Natural killer cell treated with Interleukin-12 subunit alpha and Interleukin-12 subunit beta and Interleukin-15 and Interleukin-18, amount 100 ng/mL, for 72 hours (primary cell): ENCODE results near the gene SERPINE3. TPM values are rescaled to one million over a fixed set of nuclear protein-coding genes. Genes with fewer than 3 reads are reported as not detected.

ENCODE experiments used
- ATAC-seq, 2 donors: fragments of 150-1000 bp; cut with Tn5 transposase in 1 of 2; sonication (Bioruptor Pico), chemical (Tn5 transposase) in 1 of 2; 2 replicates each; pipeline ENCODE4 v1.10.0; 2021
- DNase-seq: peaks from one replicate; pipeline ENCODE4 v3.0.0; 2022; ENCODE audit warnings: low spot score
- H3K27ac Mint-ChIP-seq, 2 donors: 1 replicate in 1 of 2; 2 replicates in 1 of 2; pipeline ENCODE4 v1.8.0; 2022; ENCODE audit warnings: mixed read lengths in 2 of 2, mild to moderate bottlenecking in 1 of 2, moderate library complexity in 1 of 2
- H3K27me3 Mint-ChIP-seq, 2 donors: 1 replicate in 1 of 2; 2 replicates in 1 of 2; pipeline ENCODE4 v1.8.0; 2022; ENCODE audit warnings: mixed read lengths in 2 of 2
- H3K36me3 Mint-ChIP-seq: one replicate; pipeline ENCODE4 v1.8.0; 2022; ENCODE audit warnings: mixed read lengths
- H3K4me1 Mint-ChIP-seq, 2 donors: 1 replicate in 1 of 2; 2 replicates in 1 of 2; pipeline ENCODE4 v1.8.0; 2022; ENCODE audit warnings: low read depth in 2 of 2, mixed read lengths in 2 of 2, mild to moderate bottlenecking in 1 of 2
- H3K4me3 Mint-ChIP-seq: one replicate; pipeline ENCODE4 v1.8.0; 2022; ENCODE audit warnings: mixed read lengths
- H3K9me3 Mint-ChIP-seq: 2 replicates; pipeline ENCODE4 v1.8.0; 2022; ENCODE audit warnings: mixed read lengths
- total RNA-seq, 2 donors: library from RNA; stranded (reverse); gene quantifications; one replicate each; pipeline ENCODE4 v1.2.3, GENCODE V29; 2022

The SERPINE3 gene
- not detected for total RNA-seq

DNA sequence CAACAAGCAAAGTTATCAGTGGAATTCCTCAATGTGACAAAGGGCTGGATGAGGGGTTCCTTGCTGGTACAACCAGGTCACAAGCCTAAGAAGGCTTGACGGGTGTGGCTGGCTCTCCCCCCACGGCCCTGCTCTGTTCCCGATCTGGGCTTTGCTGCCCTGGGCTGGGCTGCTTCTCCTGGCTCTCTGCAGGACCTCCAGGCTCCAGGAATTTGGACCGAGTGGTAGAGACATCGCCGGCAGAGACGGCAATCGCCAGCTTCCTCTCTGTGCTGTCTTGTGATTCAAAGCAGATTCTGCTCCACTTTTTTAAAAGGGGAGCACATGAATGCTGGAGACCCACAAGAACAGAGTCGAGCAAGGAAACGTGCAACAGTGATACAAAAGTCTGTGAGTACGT, at the start of gene SERPINE3:
SERPINE3 (plus strand) TSS at position 338 of the 400 bp plus-strand sequence. CDS start 1,401 bp downstream, outside the sequence.
- DNase-seq, result no peak
- Mint-ChIP-seq H3K9me3 (no peaks in the 10 kb centered on the region), H3K27ac (no peak within 1 kb of the TSS), H3K4me3 (no peak within 1 kb of the TSS), H3K4me1 (no peaks in the 10 kb centered on the region), H3K27me3 (no peaks in the 10 kb centered on the region), H3K36me3 (no peaks in the 10 kb centered on the region)
- ATAC-seq, result peak in 1 of 2 donors; percentile 22

DNA sequence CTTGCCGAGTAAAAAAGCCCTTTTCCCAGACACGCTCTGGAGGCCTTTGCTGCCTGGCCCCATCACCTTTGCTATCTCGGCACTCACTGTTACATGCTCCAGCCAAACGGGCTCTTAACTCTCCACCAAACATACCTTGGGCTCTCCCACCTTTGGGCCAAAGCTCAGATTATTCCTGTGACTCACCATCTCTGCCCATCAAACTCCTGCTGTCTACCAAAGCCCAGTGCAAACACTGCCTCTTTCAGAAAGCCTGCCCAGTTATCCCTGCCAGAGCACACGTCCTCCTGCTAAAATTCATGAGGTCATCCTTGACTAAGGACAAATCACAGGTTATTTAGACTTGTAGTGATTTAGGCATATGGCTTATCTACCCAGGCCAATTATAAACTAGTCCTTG, 48.1 kb upstream of the SERPINE3 start:
- DNase-seq (no peak), ATAC-seq (no peak)
- Mint-ChIP-seq H3K4me1 (no peaks in the 10 kb centered on the region), H3K9me3 (no peaks in the 10 kb centered on the region), H3K27me3 (peaks cover 0 to 2% of the 10 kb centered on the region in 2 donors), H3K4me3 (no peak overlapping the region), H3K27ac (no peak overlapping the region), H3K36me3 (no peaks in the 10 kb centered on the region)

DNA sequence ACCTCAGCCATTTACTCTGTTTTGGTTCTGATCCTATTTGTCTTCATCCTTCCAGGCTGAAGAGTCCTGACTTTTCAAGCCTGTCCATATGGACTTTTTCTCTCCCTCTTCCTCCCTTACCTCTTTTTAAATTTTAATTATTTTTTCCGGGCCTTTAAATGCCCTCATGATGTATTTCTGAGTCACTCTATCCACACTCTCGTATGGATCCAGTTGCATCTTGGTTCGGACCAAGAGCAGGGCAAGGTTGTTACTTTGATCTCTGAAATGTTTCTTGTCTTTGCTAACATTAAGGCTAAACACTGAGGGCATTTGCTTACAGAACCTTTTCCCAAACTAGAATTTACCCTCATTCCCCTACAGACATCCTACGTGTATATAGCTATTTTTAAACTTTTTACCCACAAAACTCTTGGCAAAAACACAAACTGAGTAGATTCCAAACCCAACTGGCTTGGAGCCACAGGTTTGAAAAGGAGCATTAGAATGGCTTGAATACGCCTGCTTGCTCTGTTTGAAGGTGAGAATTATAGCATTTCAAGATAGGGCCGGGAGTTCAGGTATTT, 47.4 kb upstream of the SERPINE3 start:
- H3K36me3 Mint-ChIP-seq, result no peaks in the 10 kb centered on the region
- H3K4me3 Mint-ChIP-seq, result no peak overlapping the region
- DNase-seq (no peak), ATAC-seq (no peak)
- no peaks in the 10 kb centered on the region for H3K4me1 Mint-ChIP-seq
- no peak overlapping the region for H3K27ac Mint-ChIP-seq
- peaks cover 0 to 2% of the 10 kb centered on the region in 2 donors for H3K27me3 Mint-ChIP-seq
- no peaks in the 10 kb centered on the region for H3K9me3 Mint-ChIP-seq

DNA sequence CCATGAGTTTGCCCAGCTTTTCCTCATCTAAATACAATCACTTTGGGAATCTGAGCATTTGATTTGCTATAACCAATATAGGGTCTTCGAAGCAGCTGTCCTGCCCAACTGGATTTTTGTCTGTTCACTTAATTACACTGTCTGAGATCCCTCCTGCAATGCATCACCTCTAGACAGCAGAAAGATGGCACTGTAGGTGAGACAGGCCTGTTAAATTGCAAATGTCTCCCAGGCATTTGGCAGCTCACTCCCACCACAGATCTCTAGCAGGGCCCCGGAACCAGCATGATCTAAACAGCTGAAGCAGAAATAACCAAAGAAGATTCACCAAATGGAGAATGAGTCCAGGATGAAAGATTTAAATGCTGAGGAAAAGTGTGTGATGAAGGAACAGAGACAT, 41.9 kb upstream of the SERPINE3 start:
- Mint-ChIP-seq H3K9me3 (no peaks in the 10 kb centered on the region), H3K27me3 (peaks cover 0 to 5% of the 10 kb centered on the region in 2 donors), H3K4me3 (no peak overlapping the region)

DNA sequence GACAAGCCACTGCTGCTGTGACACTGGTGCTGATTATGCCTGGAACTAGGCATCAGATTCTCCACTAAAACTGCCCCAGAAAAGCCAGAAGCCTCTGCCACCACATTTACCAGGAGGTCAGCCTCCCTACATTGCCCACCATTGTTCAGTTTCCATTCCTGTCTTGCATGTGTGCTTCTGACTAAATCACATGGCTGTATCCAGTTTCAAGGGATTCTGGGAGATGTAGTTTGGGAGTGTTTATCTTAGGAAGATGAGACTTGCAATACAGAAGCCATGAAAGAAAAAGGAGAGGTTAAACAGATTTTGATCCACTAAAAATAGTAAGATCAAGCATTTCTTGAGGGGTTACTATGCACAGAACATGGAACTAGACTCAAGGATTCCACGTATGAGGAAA, 40.7 kb upstream of the SERPINE3 start:
- DNase-seq (no peak), ATAC-seq (no peak)
- H3K27ac Mint-ChIP-seq, result no peak overlapping the region
- H3K4me1 Mint-ChIP-seq, result no peaks in the 10 kb centered on the region
- no peak overlapping the region for H3K4me3 Mint-ChIP-seq
- peaks cover 0 to 3% of the 10 kb centered on the region in 2 donors for H3K27me3 Mint-ChIP-seq
- no peaks in the 10 kb centered on the region for H3K9me3 Mint-ChIP-seq
- H3K36me3 Mint-ChIP-seq, result no peaks in the 10 kb centered on the region

More for the DNA sequence above, 41.9 kb upstream of the SERPINE3 start:
- no peak for ATAC-seq
- no peaks in the 10 kb centered on the region for H3K4me1 Mint-ChIP-seq
- H3K36me3 Mint-ChIP-seq, result no peaks in the 10 kb centered on the region
- DNase-seq, result no peak
- H3K27ac Mint-ChIP-seq, result no peak overlapping the region

DNA sequence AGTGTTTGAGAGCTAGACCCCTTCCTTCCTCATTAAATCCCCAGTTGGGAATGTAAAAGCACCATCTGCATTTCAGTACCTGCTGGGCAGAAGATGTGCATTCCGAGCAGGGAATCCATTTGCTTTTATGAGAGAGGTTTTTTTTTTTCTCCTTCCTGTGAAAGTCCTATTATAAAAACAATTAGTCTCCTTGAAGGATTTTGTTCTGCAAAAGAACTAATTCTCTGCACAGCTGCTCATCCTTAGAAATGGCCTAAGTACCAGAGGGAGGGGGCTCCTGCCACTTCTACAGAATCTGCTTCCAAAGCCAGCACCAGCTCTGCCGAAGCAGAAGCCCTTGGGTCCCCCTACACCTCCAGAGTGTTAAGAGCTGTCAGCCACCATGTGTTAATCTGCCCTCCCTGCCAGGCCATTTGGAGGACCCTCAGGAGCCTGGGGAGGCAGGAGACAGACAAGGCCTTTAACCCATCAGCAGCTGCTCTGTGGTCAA, 36.4 kb upstream of the SERPINE3 start:
- ATAC-seq (no peak), DNase-seq (no peak)
- H3K27me3 Mint-ChIP-seq, result peaks cover 5 to 11% of the 10 kb centered on the region in 2 donors
- H3K4me3 Mint-ChIP-seq, result no peak overlapping the region
- H3K36me3 Mint-ChIP-seq, result no peaks in the 10 kb centered on the region
- H3K4me1 Mint-ChIP-seq, result no peaks in the 10 kb centered on the region
- H3K27ac Mint-ChIP-seq, result no peak overlapping the region
- H3K9me3 Mint-ChIP-seq, result no peaks in the 10 kb centered on the region

DNA sequence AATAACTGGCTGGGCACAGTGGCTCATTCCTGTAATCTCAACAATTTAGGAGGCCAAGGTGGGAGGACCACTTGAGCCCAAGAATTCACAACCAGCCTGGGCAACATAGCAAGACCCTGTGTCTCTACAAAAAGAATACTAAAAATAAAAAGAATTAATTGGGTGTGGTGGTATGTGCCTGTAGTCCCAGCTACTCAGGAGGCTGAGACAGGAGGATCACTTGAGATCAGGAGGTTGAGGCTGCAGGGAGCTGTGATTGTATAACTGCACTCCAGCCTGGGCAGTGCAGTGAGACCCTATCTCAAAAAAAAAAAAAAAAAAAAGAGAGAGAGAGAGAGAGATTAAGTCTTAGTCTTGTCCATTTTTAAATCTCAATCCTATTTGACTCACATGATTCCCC, 35.6 kb upstream of the SERPINE3 start:
- no peak for ATAC-seq
- Mint-ChIP-seq H3K4me3 (no peak overlapping the region), H3K4me1 (no peaks in the 10 kb centered on the region), H3K27me3 (peaks cover 5 to 11% of the 10 kb centered on the region in 2 donors), H3K9me3 (no peaks in the 10 kb centered on the region), H3K27ac (no peak overlapping the region), H3K36me3 (no peaks in the 10 kb centered on the region)
- no peak for DNase-seq

DNA sequence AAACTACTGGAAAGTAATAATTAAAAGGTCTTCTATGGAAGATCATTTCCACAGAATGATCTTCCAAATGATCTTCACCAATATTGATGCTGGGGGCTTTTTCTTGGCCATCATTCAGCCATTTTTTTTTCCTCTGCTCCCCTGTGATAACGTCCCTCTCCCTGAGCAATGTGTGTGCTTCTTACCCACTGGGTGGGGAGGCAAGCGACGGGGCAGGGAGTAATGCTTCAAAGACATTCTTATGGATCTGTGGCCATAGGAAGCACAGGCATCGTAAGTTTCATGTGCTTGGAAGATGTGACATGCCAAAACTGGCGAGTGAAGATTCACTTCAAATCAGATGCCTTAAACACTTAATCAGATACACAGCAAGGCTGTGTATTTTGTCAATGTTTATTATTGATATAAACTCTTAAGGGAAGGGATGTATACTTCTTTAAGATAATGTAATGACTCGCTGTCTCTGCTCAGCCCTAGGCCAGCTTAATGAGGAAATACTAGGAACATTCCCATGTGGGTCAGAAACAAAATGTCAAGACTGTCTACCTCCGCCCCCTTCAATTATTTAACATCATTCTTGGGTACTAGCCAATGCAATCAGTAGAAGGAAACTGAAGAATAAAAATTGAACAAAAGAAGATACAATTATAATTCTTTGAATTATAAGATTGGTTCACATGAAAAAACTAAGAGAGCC, 34.1 kb upstream of the SERPINE3 start:
- Mint-ChIP-seq H3K4me3 (no peak overlapping the region), H3K27me3 (peaks cover 4 to 11% of the 10 kb centered on the region in 2 donors), H3K4me1 (no peaks in the 10 kb centered on the region), H3K9me3 (no peaks in the 10 kb centered on the region), H3K36me3 (no peaks in the 10 kb centered on the region), H3K27ac (no peak overlapping the region)
- no peak for DNase-seq
- ATAC-seq, result no peak

DNA sequence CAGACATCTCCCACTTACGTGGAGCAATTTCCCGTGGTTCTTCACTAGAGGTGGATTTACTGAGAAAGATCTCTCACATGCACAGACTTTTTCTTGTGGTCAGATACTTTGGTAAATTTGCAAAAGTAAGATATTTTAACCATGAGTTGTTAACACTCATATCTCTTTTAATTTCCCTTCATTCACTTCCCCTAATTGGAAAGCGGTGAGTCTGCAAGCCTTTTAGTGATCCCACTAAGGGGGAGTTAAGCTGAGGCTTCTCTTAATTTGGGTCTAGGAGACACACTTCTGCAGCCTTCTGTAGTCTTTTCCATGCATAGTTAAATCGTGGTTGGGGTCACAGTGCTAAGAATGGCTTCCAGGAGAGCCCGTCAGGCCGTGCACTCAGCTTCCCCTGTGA, 30.7 kb upstream of the SERPINE3 start:
- no peaks in the 10 kb centered on the region for H3K9me3 Mint-ChIP-seq
- H3K4me3 Mint-ChIP-seq, result no peak overlapping the region
- no peaks in the 10 kb centered on the region for H3K4me1 Mint-ChIP-seq
- peaks cover 11 to 13% of the 10 kb centered on the region in 2 donors for H3K27me3 Mint-ChIP-seq
- H3K27ac Mint-ChIP-seq, result no peak overlapping the region
- ATAC-seq, result no peak
- no peaks in the 10 kb centered on the region for H3K36me3 Mint-ChIP-seq
- DNase-seq, result no peak

DNA sequence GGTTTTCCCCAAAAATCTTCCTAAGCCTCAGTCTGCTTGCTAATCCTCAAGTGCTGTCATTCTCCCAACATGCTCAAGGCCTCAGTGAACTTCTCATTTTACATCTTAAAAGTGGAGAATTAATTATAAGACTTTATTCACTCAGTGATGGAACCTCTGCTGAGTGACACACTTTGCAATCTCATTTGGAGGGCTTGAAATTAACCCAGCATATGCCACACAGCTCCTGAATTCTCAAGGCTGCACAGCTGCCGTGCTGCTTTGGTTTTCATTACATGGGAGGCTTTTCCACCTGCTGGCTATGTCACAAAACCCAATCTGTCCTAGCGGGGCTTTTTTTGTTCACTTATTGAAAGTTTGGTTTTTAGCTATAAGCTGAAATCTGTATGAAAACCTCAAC, 28.3 kb upstream of the SERPINE3 start:
- peaks cover 11 to 18% of the 10 kb centered on the region in 2 donors for H3K27me3 Mint-ChIP-seq

DNA sequence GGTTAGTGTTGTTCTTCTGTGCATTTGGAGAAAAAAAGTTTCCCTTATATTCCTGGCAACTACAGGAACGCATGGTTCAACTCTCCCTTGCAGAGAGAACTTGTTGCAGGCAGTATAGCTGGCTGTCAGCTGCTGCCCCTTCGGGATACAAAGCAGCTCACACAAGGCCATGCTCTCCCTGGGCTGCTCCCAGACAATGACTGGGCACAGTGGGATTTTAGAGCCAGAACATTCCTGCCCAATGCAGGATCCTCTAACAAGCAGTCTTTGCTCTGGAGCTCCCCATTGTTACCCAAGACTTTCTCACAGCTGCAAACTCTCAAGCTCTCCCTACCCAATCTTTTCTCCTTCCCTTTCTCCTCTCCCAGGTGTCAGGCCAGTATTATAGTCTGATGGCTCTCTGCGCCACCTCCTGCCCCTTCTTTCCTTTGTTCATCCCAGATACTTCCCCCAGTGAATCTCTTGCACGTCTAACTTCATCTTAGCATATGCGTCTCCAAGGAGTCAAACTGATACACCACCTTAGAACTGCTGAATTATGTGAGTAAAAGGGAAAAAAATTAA, 27.5 kb upstream of the SERPINE3 start:
- H3K9me3 Mint-ChIP-seq, result no peaks in the 10 kb centered on the region
- H3K27me3 Mint-ChIP-seq, result peaks cover 11 to 18% of the 10 kb centered on the region in 2 donors
- no peaks in the 10 kb centered on the region for H3K36me3 Mint-ChIP-seq
- DNase-seq (no peak), ATAC-seq (no peak)
- H3K4me3 Mint-ChIP-seq, result no peak overlapping the region
- peaks cover 0 to 3% of the 10 kb centered on the region in 2 donors for H3K4me1 Mint-ChIP-seq
- H3K27ac Mint-ChIP-seq, result no peak overlapping the region

More for the DNA sequence above, 28.3 kb upstream of the SERPINE3 start:
- DNase-seq, result no peak
- H3K4me1 Mint-ChIP-seq, result peaks cover 0 to 3% of the 10 kb centered on the region in 2 donors
- no peaks in the 10 kb centered on the region for H3K36me3 Mint-ChIP-seq
- ATAC-seq, result no peak
- no peaks in the 10 kb centered on the region for H3K9me3 Mint-ChIP-seq
- H3K4me3 Mint-ChIP-seq, result no peak overlapping the region
- H3K27ac Mint-ChIP-seq, result no peak overlapping the region

DNA sequence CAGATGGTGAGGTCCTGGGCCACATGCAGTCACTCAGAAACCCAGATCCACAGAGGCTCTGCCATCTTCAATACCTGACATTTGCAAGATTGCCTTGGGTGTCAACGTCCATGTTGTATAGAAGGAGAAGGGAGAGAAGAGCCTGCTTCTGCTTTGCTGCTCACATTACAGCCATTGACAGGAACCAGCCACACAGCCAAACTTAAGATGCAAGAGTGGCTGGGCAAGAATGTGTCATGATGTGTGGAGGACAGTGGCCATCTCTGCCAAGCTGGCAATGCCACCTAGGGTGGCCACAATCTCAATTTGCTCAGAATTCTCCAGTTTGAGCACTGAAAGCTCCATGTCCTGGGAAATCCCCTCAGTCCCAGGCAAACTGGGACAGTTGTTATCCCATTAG, 25.9 kb upstream of the SERPINE3 start:
- ATAC-seq (no peak), DNase-seq (no peak)
- Mint-ChIP-seq H3K4me1 (peaks cover 0 to 3% of the 10 kb centered on the region in 2 donors), H3K9me3 (no peaks in the 10 kb centered on the region), H3K4me3 (no peak overlapping the region), H3K36me3 (no peaks in the 10 kb centered on the region), H3K27ac (no peak overlapping the region), H3K27me3 (peaks cover 0 to 16% of the 10 kb centered on the region in 2 donors)

DNA sequence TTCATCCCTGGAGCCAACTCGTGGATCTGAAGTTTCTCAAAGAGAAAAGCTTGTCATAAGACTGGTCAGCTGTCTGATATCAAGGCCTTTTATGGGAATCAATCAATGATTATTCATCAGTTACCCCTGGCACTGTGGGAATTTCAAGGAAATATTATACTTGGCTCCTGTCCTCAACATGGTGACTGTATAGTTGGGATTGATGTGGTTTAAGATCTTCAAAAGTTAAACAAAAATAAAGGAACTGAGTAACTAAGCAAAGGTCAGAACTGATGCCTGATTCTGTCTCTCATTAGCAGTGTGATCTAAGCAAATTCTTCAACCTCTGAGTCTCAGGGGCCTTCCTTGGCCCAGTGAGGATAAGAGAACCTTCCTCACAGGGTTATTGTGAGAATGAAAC, 22.2 kb upstream of the SERPINE3 start:
- ATAC-seq, result no peak
- H3K27ac Mint-ChIP-seq, result no peak overlapping the region
- DNase-seq, result no peak
- H3K27me3 Mint-ChIP-seq, result peaks cover 0 to 6% of the 10 kb centered on the region in 2 donors
- no peak overlapping the region for H3K4me3 Mint-ChIP-seq
- H3K4me1 Mint-ChIP-seq, result peaks cover 0 to 3% of the 10 kb centered on the region in 2 donors
- H3K36me3 Mint-ChIP-seq, result no peaks in the 10 kb centered on the region
- H3K9me3 Mint-ChIP-seq, result no peaks in the 10 kb centered on the region

DNA sequence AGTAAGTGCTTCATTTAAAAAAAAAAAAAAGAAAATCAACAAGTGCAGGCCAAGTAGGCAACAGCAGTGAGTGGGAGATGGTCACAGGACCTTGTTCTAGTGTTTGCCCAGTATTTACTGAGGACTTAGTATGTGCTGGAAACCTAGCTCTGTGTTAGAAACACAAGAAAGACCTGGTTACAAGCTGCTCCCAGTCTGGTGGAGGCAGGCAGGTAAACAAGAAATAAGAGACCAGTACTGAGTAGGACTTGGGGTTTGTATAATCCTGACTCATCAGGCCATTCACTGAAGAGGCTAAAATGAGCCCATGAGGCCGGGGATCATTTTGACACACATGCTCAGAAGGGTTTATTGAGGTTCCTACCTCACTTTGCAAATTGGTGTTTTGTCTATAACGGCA, 21.5 kb upstream of the SERPINE3 start:
- Mint-ChIP-seq H3K4me3 (no peak overlapping the region), H3K36me3 (no peaks in the 10 kb centered on the region), H3K4me1 (peaks cover 0 to 3% of the 10 kb centered on the region in 2 donors), H3K9me3 (no peaks in the 10 kb centered on the region), H3K27ac (no peak overlapping the region), H3K27me3 (peaks cover 0 to 5% of the 10 kb centered on the region in 2 donors)
- DNase-seq, result no peak
- ATAC-seq, result no peak
